Activated CD4-positive, alpha-beta T cell treated with anti-CD3 and anti-CD28 coated beads, Interleukin-2, amount 10 ng/mL, durations not matched to agents 24 days and 14 days (primary cell): ENCODE results near the gene SNHG17. TPM values are rescaled to one million over a fixed set of nuclear protein-coding genes. Genes with fewer than 3 reads are reported as not detected.
"Not testable (repeated sequence)": the region's sequence is repeated elsewhere in the genome, so short reads cannot be mapped to it uniquely, and the experiment has no call there.

Experiments used
- DNase-seq: peaks from one replicate; pipeline ENCODE4 v3.0.0; 2022
- H3K27ac Mint-ChIP-seq: one replicate; pipeline ENCODE4 v1.8.0; 2022; ENCODE audit warnings: mild to moderate bottlenecking, mixed read lengths
- H3K27me3 Mint-ChIP-seq: one replicate; pipeline ENCODE4 v1.8.0; 2022; ENCODE audit warnings: mixed read lengths
- H3K36me3 Mint-ChIP-seq: one replicate; pipeline ENCODE4 v1.8.0; 2022; ENCODE audit warnings: low read depth, mild to moderate bottlenecking, mixed read lengths
- H3K4me1 Mint-ChIP-seq: one replicate; pipeline ENCODE4 v1.8.0; 2021; ENCODE audit warnings: mixed read lengths
- H3K4me3 Mint-ChIP-seq: one replicate; pipeline ENCODE4 v1.8.0; 2022; ENCODE audit warnings: mild to moderate bottlenecking, moderate library complexity, mixed read lengths
- H3K9me3 Mint-ChIP-seq: one replicate; pipeline ENCODE4 v1.8.0; 2021; ENCODE audit warnings: mixed read lengths
- intact Hi-C: fragments of 100-400 bp; cut with micrococcal nuclease; formaldehyde crosslinking; loops from one replicate; pipeline ENCODE4 v1.15.1; 2023
- total RNA-seq: library from RNA; stranded (reverse); gene quantifications from 2 replicates; pipeline ENCODE4 v1.2.3, GENCODE V29; 2022

SNHG17 gene
- total RNA-seq, 1 donor from 2014 or later: 111 TPM

DNA sequence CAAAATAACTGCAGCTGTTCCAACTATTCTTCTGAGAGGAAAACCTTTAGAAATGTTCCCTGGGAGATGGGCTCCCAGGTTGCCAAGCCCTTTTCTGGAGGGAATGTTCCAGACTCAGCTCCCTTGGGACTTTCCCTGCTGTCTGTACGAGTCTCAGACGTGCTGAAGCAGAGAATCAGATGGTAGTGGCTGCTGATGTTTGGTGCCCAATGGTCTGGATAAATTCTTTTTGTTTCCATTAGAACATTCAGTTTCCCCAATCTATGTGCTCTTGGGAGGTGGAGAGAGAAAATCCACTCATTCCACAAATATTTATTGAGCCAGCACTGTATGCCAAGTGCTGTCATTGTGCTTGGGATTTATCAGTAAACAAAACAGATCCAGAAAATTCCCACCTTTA is 40.0 kb downstream of the SNHG17 start:
- H3K4me1 Mint-ChIP-seq: no peaks in the 10 kb centered on the region

DNA sequence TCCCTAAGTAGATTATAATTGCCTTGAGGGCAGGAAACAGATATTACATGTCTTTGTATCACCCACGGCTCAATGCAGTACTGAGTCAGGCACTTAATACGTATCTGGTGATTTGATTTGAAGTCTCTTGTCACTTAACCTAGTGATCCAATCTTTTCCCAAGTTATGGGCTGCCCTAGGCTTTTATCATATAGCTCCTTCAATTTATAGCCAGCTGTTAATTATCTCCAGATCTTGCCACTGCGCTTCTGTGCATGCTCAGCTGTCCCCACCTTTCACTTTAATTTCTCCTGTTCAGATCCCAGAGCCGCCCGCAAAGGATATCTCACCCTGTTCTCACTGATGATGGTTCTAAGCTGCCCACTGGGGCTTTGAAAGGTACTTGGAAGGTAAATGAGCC is 41.9 kb downstream of the SNHG17 start:
- no peak overlapping the region for H3K4me3 Mint-ChIP-seq
- intact Hi-C loops: no loop called here
- no peak for DNase-seq
- H3K27me3 Mint-ChIP-seq: peaks cover 5% of the 10 kb centered on the region
- H3K36me3 Mint-ChIP-seq: no peaks in the 10 kb centered on the region
- H3K9me3 Mint-ChIP-seq: no peaks in the 10 kb centered on the region
- no peak overlapping the region for H3K27ac Mint-ChIP-seq
- H3K4me1 Mint-ChIP-seq: no peaks in the 10 kb centered on the region

More for the DNA sequence above, 40.0 kb downstream of the SNHG17 start:
- no peak overlapping the region for H3K4me3 Mint-ChIP-seq
- H3K36me3 Mint-ChIP-seq: no peaks in the 10 kb centered on the region
- DNase-seq: no peak
- no peaks in the 10 kb centered on the region for H3K9me3 Mint-ChIP-seq
- intact Hi-C loops: no loop called here
- peaks cover 7% of the 10 kb centered on the region for H3K27me3 Mint-ChIP-seq
- H3K27ac Mint-ChIP-seq: no peak overlapping the region

DNA sequence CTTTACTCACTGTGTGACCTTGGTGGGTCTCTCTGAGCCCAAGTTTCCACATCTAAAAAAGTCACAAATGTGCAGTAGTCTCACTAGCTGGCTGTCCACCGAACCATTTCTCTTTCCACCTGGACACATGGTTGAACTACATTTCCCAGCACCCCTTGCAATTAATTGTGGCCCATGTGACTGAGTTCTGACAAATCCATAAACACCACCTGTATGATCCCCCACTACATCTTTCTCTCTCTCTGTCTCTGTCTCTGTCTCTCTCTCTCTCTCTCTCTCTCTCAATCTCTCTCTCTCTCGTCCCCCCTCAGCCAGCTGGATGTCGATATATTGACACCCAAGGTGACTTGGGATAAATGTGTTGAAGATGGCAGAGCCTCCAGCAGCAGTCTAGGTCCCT is 42.8 kb downstream of the SNHG17 start:
- Mint-ChIP-seq H3K9me3 (no peaks in the 10 kb centered on the region), H3K27ac (no peak overlapping the region), H3K4me3 (no peak overlapping the region), H3K27me3 (peaks cover 3% of the 10 kb centered on the region), H3K36me3 (no peaks in the 10 kb centered on the region), H3K4me1 (no peaks in the 10 kb centered on the region)
- intact Hi-C loops: no loop called here
- DNase-seq: no peak

DNA sequence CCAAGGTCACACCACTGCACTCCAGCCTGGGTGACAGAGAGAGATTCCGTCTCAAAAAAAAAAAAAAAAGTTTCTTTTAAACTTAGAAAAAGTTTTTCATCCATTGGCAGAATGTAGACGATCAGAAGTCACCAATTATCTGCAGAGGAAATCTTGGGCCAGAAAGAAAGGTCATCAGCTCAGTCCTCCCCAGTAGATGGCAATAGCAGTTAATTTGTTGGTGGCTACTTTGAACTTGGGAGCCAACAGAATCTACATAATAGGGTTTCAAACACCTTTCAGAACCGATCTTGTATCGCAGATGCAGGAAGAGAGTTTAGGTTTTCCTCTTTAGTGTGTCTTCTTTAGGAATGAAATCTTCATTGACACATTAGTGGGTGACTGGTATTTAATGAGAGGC is 47.2 kb downstream of the SNHG17 start:
- intact Hi-C loops: no loop called here
- Mint-ChIP-seq H3K4me3 (no peak overlapping the region), H3K27me3 (peaks cover 7% of the 10 kb centered on the region), H3K9me3 (no peaks in the 10 kb centered on the region), H3K27ac (no peak overlapping the region), H3K36me3 (no peaks in the 10 kb centered on the region), H3K4me1 (no peaks in the 10 kb centered on the region)
- no peak for DNase-seq

DNA sequence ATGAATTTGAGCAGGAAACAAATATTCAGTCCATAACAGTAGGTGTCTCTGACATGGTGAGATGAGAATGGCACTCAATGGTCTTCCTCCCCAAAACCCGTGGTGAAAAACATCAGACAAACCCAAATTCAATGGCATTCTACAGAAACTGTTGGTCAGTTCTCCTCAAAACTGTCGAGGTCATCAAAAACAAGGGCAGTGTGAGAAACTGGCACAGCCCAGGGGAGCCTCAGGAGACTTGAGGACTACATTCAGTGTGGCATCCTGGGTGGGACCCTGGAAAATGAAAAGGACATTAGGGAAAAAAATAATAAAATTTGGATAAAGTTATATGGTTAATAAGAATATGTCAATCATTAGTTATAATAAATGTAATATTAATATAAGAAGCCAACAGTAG is 48.3 kb downstream of the SNHG17 start:
- Mint-ChIP-seq H3K36me3 (no peaks in the 10 kb centered on the region), H3K27me3 (peaks cover 7% of the 10 kb centered on the region), H3K9me3 (no peaks in the 10 kb centered on the region), H3K27ac (no peak overlapping the region), H3K4me3 (no peak overlapping the region), H3K4me1 (no peaks in the 10 kb centered on the region)
- intact Hi-C loops: no loop called here
- no peak for DNase-seq

DNA sequence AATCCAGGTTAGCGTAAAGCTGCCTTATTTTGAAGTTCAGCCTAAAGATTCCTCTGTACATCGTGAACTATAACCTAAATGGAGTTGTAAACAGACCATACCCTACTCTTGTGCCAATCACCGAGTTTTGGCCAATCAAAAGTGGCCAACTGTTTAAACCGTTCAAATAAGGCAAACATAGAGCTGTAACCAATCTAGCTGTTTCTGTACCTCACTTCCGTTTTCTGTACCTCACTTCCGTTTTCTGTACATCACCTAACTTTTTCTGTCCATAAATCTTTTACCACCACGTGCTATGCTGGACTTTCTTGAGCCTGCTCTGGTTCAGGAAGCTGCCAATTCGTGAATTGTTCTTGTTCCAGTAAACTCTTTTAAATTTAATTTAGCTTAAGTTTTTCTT is 49.1 kb downstream of the SNHG17 start:
- DNase-seq: no peak
- intact Hi-C loops: no loop called here
- peaks cover 7% of the 10 kb centered on the region for H3K27me3 Mint-ChIP-seq
- H3K36me3 Mint-ChIP-seq: no peaks in the 10 kb centered on the region
- H3K4me3 Mint-ChIP-seq: no peak overlapping the region
- no peaks in the 10 kb centered on the region for H3K9me3 Mint-ChIP-seq
- no peak overlapping the region for H3K27ac Mint-ChIP-seq
- H3K4me1 Mint-ChIP-seq: no peaks in the 10 kb centered on the region

DNA sequence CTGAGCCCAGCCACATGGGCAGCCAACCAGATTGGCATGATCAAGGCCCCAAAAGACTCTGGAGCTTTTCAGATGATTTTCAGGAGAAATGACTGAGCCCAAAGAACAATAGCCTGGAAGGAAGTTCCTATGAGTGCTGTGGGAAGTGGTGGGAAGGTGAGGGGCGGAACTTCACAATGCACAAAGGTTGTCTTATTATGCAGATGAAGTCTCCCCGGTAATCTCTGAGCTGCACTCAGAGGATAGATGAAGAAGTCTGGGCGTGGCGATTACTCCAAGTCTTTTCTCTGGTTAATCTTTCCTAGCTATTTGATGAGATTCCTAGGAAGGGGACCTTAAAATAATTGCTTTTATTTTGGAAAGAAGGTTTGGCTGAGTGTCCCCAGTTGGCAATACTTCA is 52.0 kb downstream of the SNHG17 start:
- intact Hi-C loops: no loop called here
- H3K27ac Mint-ChIP-seq: no peak overlapping the region

DNA sequence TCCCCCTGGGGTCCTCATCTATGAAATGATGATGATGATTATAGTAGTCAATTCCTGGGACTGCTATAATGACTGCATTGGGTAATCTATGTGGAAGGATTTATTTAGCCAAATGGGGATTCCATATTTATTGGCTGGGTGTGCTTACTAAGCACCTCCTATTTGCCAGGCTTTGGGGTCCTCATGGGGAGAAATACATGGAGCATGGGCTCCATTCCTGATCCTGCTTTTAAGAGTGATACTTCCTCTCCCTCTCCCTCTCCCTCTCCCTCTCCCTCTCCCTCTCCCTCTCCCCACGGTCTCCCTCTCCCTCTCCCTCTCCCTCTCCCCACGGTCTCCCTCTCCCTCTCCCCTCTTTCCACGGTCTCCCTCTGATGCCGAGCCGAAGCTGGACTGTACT is 57.3 kb downstream of the SNHG17 start:
- H3K27me3 Mint-ChIP-seq, H3K4me3 Mint-ChIP-seq, intact Hi-C loops, H3K27ac Mint-ChIP-seq, DNase-seq, H3K4me1 Mint-ChIP-seq, H3K9me3 Mint-ChIP-seq, H3K36me3 Mint-ChIP-seq: not testable (repeated sequence)

More for the DNA sequence above, 52.0 kb downstream of the SNHG17 start:
- H3K36me3 Mint-ChIP-seq: no peaks in the 10 kb centered on the region
- H3K4me3 Mint-ChIP-seq: no peak overlapping the region
- no peak for DNase-seq
- no peaks in the 10 kb centered on the region for H3K4me1 Mint-ChIP-seq
- H3K27me3 Mint-ChIP-seq: peaks cover 7% of the 10 kb centered on the region
- no peaks in the 10 kb centered on the region for H3K9me3 Mint-ChIP-seq

DNA sequence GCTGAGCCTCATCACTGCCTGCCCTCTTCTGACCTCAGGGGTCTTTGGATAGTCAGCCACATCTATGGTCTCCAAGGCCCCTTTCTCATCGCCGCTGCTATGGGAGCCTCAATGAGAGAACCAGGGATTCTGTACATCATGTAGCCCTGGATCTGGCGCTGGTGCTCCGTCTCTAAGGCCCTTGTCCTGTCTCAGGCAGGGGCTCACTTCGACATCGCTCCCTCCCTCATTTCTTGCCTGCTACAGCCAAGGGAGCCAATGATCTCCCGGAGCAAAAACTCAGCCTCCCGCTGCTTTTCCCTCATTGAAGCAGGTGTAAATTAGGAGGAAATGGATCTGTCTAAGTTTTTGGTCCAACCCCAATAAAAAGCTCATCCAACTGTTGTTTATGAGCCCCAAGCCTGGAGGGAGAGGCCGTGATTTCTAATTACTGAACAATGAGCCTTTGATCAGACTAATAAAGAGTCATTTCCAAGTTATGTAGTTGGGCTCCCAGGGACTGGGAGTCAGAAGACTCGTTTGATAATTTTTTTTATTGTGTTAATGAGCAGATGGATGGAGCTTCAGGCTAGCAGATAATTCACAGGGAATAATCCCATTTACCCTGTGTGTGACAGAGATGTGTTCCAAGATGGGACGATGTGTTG is 58.0 kb downstream of the SNHG17 start:
- H3K36me3 Mint-ChIP-seq: no peaks in the 10 kb centered on the region
- no peaks in the 10 kb centered on the region for H3K9me3 Mint-ChIP-seq

DNA sequence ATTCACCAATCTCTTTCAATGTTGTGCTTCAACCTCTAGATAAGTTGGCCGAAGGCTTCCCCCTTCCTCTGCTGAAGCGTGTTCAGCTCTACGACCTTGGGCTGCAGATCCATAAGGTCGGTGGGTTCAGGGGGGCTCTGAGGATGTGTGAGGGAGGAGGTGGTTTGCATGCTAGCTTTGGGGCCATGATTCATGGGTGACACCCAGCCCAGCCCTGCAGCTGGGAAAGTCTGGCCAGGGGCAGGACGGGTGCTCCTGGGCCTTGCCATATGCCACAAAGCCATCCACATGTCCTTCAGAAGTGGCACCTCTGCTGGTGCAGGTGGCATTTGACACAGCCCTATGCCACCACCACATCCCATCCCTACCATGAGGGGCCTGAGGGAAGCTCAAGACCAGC is 61.2 kb downstream of the SNHG17 start:
- no peak for DNase-seq
- no peaks in the 10 kb centered on the region for H3K9me3 Mint-ChIP-seq
- H3K36me3 Mint-ChIP-seq: no peaks in the 10 kb centered on the region
- intact Hi-C loops: no loop called here
- peaks cover 13% of the 10 kb centered on the region for H3K27me3 Mint-ChIP-seq
- no peak overlapping the region for H3K4me3 Mint-ChIP-seq
- H3K4me1 Mint-ChIP-seq: no peaks in the 10 kb centered on the region
- H3K27ac Mint-ChIP-seq: no peak overlapping the region

More for the DNA sequence above, 58.0 kb downstream of the SNHG17 start:
- no peak overlapping the region for H3K4me3 Mint-ChIP-seq
- intact Hi-C loops: no loop called here
- no peak for DNase-seq
- H3K27ac Mint-ChIP-seq: no peak overlapping the region
- no peaks in the 10 kb centered on the region for H3K4me1 Mint-ChIP-seq
- peaks cover 7% of the 10 kb centered on the region for H3K27me3 Mint-ChIP-seq

DNA sequence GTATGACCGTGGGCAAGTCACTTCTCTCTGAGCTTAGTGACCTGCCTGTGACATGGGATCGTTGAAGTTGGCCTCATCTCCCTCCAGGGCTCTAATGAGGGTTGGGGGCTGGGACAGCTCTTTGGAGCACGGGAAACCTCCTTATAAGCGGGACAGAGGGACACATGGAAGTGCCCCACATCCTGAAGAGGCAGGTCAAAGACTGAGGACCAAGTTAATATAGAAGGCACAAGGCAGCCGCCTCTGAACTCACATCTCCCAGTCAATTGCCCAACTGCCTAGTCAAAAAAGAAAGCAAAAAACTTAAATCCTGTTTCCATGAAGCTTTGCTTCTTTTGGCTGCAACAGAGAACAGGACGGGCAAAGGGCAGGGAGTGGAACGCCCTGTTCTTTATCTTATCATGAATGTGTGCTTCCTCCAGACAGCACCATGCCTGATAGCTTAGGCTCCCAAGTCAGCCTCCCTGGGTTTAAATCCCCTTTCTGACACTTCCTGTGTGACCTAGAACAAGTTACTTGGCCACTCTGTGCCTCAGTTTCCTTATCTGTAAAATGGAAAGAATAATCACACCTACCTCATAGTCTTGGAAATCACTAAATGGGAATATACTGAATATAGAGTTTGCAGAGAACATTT is 61.8 kb downstream of the SNHG17 start:
- intact Hi-C loops: no loop called here
- Mint-ChIP-seq H3K27me3 (peaks cover 13% of the 10 kb centered on the region), H3K4me3 (no peak overlapping the region), H3K4me1 (no peaks in the 10 kb centered on the region), H3K9me3 (no peaks in the 10 kb centered on the region), H3K36me3 (no peaks in the 10 kb centered on the region), H3K27ac (no peak overlapping the region)
- DNase-seq: no peak

DNA sequence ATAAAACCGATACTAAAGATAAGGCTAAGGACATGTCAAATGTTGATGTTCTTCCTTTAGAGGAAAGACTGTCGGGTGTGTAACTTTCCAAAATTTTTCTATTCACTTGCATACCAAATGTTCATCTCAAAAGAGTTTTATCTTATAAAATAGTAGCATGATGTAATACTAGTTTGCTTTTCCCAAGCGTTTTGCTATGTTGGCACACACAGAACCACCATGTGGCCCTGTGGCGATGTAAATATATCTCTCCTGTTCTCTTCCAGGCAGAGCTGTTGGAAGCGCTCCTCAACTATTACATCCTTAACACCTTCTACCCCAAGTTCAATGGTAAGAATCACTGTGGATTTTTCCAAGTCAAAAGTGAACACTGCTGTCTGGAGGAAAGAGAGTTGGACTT is 62.3 kb downstream of the SNHG17 start:
- H3K27ac Mint-ChIP-seq: no peak overlapping the region
- H3K4me3 Mint-ChIP-seq: no peak overlapping the region
- H3K27me3 Mint-ChIP-seq: peaks cover 13% of the 10 kb centered on the region
- H3K9me3 Mint-ChIP-seq: no peaks in the 10 kb centered on the region
- intact Hi-C loops: no loop called here
- DNase-seq: no peak
- no peaks in the 10 kb centered on the region for H3K36me3 Mint-ChIP-seq
- no peaks in the 10 kb centered on the region for H3K4me1 Mint-ChIP-seq
